ENCODE data around the gene RAPGEF5.

The RAPGEF5 gene

DNA sequence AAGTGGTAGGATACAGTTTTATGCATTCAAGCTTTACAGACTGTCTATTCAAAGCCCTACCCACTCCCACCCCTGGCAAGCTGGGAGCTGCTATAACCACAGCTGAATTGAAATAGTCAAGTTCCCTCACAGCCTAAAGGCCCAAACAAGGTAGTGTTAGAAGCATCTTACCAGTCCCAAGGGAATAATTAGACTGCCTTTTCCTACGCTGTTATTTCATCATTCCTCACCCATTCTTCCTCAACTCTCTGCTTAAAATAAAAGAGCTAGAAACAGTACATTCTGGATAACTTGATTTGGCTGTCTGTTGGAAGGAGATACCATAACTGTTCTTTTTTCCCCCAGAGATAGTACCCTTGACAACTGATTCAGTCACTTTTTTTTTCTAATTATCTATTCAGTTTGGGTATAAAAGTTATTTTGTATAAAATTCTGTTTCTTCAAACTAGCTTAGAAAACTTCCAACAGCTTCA is 54.0 kb downstream of the RAPGEF5 start:
- no peak for DNase-seq (ENCODE audit: low read depth)

DNA sequence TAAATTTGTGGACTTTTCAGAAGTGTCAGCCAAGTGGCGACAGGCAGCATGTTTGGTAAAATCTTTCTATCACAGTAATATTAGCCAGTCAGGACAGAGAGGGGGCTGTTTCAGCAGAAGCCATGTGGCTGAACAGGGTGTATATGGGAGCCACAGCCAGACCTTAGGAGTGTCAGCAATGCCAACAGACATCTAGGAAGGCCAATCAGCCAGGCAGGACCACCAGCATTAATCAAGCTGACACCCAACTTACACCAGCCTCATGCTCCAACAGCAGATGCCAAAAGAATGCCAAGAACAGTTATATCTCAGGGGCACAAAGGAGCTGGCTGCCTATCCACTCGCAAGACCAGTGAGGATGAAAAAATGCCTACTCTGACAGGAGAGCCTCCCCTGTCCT is 54.8 kb downstream of the RAPGEF5 start:
- no peak for DNase-seq (ENCODE audit: low read depth)

DNA sequence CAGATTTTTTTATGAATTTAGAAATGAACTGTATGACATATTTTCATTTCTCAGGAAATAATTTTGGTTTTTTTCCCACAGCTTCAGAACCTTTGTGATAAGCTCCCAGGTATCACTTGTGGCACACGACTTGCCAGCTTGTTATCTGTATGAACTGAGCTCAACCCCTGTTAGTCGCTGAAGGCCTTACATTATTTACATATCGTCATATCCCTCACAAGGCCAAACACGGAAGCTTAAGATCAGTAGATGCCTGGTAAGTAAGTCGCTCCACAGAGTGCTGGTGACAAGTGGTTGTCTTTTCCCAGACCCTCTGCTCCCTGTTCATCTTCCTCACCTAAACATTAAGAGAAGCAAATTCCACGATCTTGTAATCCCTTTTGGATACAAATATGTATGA is 55.2 kb downstream of the RAPGEF5 start:
- no peak for DNase-seq (ENCODE audit: low read depth)

DNA sequence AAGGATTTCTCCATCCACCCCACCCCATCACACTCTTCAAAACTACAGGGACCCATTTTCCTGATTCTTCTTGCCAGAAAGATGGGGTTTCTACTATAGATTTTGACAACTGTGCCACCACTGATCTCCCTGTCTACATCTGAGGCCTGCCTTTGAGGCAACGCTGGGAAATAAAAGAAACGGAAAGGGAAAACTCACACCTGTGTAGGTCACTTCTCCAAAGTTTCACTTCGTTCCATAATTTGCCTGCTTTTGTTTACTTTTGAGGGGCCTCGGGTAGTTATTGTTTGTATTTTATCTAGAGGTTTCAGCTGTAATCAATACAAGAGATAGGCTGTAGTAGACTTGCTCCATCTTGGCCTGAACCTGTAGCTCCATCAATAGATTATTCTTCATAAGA is 56.1 kb downstream of the RAPGEF5 start:
- DNase-seq (ENCODE audit: low read depth), result no peak

DNA sequence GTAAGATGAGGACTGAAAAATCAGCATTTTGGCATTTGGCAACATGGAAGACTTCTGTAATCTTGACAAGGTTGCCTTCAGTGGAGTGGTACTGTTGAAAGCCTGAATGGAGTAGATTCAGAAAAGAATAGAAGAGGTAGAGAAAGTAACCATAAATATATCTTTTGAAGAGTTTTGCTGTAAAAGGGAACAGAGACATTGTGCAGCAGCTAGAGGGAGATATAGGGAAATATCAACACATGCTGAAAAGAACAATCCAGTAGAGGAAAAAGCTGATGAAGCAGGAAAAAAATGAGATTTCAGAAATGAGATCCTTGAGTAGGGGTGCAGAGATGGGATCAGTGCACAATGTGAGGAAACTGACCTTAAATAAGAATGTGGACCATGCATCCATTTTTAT is 60.0 kb downstream of the RAPGEF5 start:
- no peak for DNase-seq (ENCODE audit: low read depth)

DNA sequence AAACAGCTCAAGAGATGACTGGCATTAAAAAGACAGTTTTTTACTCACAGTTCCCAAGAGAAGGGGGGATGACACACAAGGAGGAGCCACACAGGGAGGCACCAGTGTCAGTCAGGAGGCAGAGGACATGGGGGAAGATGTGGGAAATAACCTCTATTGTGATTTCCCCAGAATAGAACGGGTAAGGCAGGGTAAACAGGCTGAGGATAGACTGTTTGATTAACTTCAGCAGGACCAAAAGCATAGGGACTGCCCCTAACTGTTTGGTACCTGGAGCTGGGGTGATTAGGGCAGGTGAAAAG is 60.7 kb downstream of the RAPGEF5 start:
- no peak for DNase-seq (ENCODE audit: low read depth)

DNA sequence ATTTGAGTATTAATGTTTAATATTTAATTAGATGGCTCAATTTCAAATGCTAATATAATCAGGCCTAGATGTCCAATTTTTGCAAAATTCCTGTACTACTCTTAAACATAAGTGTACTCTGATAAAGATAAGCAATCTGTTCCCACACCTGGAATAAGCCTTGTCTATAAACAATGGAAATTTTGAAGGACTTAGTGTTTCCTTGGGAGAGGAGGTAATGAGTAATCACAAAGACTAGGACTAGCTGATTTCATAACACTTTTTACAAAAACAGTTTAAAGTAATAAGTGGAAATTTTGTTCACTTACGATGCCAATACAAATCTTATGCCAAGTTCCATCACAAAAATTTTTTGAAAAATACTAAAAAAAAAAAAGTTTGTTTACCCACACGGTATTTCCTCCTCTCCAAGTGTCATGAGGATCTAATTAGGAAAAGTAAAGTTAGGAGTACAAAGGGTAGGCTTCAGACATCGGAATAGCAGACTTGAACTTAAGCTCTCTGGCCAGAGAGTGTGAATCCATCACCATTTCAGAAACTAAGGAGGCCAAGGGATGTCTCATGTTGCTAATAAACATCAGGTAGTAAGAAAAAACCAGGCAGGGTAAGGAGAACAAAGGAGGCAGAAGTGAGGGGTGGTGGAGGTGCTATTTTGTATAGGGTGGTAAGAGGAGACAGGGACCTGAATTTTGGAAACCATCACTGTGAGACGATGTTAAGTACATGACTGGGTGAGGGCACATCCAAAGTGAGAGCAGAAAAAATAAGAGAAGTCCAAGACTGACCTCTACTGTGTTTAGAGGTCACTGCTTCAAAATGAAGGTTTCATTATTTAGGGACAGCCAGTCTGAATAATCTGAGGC is 61.3 kb downstream of the RAPGEF5 start:
- DNase-seq (ENCODE audit: low read depth), result no peak

DNA sequence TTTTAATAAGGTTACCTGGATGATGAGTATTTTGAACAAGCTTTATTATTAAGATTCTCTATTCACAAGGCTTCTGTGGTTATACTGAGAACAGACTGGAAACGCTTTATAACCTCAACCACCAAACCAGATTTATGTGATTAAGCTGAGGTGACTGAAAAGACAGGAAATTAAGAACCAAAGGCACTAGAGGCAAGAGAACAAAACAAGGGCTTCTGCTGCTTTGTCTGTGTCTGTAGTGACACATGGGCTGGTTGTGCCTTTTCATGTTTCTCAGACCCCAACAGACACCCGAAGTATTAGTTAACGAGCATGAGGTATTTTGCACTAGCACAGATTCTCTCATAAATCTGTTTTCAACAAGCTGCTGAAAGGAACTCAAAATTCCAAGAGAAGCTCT is 64.4 kb downstream of the RAPGEF5 start:
- DNase-seq (ENCODE audit: low read depth), result no peak

DNA sequence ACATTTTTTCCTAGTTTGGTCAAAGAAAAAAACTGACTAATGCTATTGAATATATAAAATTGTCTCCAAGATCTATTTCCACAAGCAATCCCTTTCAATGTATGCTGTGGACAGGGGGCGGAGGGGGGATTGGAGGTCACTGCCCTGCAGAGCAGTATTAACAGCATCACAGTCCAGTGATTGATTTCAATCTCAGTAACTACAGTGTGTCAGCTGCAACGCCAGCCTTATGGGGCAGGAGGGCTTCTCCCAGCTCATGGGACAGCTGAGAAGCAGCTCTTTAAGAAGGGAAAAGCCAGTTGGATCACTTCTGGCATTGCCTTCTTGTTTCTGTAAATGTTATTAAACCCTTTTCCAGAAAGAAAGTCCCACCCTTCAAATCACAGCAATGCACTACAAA is 65.0 kb downstream of the RAPGEF5 start:
- DNase-seq (ENCODE audit: low read depth), result no peak

DNA sequence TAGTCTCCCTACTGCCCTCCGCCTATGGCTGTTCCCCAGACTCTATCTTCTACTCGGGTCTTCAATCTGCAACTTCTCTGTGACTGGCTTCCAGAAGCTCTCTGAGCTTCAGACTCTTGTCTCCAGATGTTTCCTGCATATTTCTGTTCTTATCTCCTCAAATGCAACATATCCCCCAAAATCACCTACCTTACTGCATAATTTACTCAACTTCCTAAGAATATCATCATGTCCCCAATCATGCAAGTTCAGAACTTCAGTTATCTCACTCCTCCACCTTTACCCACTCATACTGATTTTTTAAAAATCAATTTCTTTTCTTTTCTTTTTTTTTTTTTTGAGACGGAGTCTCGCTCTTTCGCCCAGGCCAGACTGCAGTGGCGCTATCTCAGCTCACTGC is 68.8 kb downstream of the RAPGEF5 start:
- DNase-seq (ENCODE audit: low read depth), result no peak

DNA sequence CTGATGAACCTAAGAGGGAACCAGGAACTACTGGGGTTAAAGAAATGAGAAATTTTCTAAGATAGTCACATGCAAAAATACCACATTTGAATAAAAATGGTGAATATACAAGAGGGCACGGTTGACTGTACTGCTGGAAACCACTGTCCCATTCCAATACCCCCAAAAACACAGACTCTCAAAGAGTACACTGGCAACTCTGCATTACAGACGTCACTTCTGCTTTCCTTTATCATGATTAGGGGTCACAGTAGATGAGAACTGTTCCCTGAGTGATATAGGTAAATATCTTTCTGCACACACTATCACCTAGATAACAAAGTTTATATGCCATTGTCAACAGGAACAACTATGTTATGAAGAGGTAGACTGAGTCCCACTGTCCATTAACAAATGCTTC is 69.5 kb downstream of the RAPGEF5 start:
- no peak for DNase-seq (ENCODE audit: low read depth)

DNA sequence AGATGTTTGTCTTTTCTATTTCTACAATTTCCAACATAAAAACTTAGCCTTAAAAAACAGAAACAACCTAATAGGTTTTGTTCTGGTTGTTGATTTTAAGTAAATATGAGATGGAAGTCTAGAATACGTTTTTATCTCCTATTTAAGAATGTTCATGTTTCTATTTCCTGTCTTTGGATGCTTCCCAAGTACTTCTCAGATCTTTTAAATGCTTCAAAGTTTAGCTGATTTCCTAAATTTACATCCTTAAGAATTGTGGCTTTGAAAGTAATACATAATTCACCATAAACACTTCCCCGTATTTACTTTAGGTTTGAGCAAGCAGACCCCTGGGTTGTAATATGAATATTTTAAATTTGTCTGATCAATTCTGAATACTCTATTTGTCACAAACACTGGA is 70.5 kb downstream of the RAPGEF5 start:
- DNase-seq (ENCODE audit: low read depth), result no peak

DNA sequence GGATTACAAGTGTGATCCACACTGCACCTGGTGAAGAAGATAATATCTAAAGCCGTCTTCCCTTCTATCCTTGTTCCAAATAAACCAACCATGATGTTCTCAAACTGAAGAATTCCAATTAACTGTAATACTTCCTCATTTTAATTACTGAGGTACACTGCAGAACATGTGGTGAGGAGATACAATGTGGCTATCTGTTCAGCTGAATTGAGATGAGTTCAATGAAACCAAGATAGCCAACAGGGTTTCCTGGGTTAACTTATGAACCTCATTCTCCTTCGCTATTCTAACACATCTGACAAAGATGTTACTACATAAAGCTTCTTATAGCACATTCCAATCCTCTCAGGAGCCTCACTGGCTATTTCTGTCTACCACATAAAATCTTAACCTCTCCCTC is 75.5 kb downstream of the RAPGEF5 start:
- DNase-seq (ENCODE audit: low read depth), result no peak

DNA sequence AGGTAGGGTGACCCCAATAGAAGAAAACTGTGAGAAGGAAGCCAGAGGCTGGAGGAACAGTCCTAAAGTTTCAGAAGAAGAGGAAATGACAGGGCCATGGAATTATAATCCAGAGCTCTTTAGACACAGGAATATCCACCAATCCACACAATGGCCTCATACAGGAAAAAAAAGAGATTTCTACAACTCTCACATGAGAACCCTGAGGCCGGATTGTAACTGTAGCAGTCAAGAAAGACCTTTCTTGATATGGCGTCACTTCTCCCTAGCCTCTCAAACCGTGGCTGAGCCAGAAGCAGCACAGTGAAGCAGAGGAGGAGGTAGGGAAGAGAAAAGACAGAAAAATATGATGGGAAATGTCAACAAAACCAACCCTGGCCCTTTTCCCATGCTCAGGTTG is 76.9 kb downstream of the RAPGEF5 start:
- DNase-seq (ENCODE audit: low read depth), result no peak

DNA sequence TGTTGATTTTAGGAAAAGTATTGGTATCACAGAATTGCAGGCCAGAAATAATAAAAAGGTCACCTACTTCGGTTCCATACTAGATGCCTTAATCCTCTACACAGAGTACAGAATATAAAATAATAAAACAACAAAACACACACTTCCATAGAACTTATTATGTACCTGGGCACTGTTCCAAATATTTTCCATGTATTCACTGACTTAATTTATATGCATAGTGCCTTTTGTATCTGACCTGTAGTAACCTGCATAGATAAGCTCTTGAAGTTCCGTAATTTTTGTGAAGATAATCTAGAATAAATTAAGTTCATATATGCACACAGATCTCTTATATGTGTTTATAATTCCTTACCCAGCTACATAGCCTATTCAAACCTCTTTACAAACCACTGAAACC is 78.3 kb downstream of the RAPGEF5 start:
- DNase-seq (ENCODE audit: low read depth), result no peak

DNA sequence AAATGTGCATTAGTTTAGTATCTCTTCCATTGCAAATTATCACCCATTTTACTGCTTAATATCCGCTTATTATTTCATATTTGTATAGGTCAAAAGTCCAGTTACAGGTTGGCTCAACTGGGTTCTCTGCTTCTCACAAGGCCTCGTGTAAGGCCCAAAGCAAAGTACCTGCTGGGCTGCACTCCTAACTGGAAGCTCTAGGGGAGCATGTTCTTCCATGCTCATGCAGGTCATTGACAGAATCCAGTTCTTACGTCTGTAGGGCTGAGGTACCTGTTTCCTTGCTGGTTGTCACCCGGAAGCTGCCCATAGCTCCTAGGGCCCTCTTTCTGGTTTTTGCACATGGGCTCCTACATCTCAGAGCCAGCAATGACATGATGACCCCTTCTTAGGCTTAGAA is 79.6 kb downstream of the RAPGEF5 start:
- DNase-seq (ENCODE audit: low read depth), result no peak

DNA sequence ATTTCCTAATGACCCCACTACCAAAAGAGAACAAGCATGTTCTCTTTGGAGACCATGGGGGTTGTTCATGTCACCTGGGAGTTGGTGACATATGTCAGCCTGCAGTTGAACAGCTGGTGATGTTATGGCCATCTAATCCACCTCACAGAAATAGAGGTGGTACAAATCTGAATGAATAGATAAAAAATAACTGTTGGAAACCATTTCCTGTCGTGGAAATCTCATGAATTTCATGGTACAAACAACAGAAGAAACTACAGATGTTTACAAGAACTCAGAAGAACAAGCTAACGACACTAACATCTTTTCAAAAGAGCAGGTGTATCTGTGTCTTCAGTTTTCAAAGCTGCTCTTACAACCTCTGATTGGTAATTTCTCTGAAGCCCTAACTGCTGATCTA is 81.3 kb downstream of the RAPGEF5 start:
- no peak for DNase-seq (ENCODE audit: low read depth)

DNA sequence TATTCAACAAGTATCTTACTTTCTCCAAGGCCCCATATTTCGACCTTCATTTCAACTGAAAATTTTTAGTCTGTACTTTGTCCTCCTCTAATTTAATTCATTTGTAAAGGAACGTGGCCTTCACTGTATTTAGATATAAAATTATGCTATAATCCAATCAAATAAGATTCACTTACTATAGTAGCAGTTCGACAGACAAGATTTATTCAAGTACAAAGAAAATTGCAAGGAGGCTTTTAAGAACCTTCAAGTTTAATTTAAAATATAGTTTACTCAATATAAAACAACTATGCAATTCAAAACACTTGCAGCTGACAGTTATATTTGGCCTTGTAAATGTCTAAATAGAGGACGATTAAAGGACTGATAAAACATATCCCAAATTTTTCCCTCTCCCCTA is 85.6 kb downstream of the RAPGEF5 start:
- DNase-seq (ENCODE audit: low read depth), result no peak

DNA sequence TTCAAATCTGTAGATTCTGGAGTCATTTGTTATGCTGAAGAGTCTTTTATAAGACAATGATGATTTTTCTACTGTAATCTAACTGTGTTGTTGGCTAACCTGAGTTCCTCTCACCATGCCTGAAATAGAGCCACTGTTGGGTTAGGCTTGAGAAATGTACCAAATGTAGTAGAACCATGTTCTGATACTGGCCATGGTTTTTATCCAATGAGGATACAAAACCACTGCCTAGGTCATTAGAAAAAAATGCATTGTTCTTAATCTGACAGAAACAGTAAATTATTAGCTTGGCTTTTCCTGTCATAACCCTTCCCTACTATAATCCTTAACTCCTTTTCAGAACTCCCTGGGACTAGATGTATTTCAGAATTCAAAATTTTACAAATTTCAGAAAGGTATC is 86.6 kb downstream of the RAPGEF5 start:
- DNase-seq (ENCODE audit: low read depth), result no peak

DNA sequence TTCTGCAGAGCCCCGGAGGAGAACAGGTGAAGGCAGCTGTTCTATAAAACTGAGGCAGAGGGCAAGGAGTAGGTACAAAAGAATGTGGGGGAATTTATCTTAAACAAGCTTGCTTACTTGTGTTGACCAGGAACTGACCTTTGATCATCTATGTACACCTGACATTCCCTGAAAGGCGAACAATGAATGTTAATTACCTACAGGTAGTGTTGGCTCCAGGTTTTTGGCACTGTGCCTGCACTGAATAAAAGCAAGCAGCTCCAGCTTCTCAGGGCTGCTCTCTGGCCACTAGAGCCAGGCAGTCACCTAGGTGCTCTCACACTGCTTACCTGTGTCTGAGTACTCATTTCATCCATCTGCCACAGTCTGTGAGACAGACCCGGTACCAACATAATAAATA is 87.0 kb downstream of the RAPGEF5 start:
- no peak for DNase-seq (ENCODE audit: low read depth)

DNA sequence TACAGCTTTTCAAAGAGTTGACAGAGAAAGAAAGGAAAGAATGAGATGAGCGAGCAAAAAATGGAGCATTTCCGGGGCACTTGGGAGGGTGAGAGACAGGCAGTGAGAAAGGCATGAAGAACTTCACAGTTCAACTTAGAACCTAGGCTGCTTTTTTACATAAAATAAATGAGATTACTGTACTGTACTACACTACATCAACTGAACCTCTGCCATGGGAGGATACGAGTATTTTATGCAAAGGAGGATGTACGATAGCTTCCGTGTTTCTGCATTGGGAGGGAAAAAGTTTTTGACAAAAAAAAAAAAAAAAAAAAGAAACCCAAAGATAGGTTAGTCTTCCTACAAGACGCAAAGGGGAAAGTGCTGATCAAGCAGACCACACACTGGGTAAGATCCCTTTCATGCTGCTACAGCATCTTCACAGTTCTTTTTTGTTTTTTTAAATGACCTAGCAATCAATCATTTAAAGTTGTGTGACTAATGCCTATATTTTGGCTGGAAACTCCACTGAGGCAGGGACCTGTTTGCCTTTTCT is 88.0 kb downstream of the RAPGEF5 start:
- no peak for DNase-seq (ENCODE audit: low read depth)

DNA sequence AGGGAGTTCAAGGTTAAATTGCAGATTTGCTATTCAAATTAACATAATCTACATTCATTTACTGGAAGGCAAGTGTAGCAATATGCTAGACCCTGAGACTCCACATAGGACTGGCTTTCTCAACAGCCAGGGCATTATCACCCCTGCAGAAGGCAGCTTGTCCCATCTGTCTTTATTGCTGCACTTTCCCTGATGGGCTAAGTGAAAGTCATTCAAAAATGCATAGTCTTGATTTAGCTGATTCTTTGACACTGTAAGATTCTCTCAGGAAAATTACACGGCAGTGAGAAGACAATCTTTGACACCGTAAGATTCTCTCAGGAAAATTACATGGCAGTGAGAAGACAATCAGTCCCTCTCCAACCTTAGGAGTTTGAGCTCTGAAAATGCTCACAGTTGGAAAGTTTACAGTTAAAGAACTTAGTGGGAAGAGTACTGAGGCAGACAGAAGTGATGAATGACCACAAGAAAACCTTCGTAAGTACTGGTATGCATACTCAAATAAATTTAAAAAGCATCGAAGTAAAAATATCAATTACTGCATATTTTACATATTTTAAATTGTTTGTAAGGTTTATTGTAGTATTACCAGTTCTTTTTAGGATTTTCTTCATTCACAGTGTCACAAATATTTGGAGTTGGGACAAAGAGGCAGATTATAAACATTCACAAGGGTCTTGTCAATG is 88.9 kb downstream of the RAPGEF5 start:
- DNase-seq (ENCODE audit: low read depth), result no peak

DNA sequence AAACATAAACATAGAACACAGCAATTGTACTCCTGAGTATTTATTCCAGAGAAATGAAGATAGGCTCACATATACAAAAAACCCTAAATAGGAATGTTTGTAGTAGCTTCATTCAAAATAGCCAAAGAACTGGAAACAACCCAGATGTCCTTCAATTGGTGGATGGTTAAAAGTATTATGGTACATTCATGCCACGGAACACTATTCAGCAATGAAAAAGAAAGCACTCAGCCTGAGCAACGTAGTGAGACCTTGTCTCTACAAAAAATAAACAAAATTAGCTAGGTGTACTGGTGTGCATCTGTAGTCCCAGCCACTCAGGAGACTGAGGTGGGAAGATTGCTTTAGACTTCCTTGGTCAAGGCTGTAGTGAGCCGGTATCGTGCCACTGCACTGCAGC is 94.4 kb downstream of the RAPGEF5 start:
- no peak for DNase-seq (ENCODE audit: low read depth)
